SK-N-SH (cell line): ENCODE measurements around the gene ZGPAT. TPM values are rescaled to one million over a fixed set of nuclear protein-coding genes. Genes with fewer than 3 reads are reported as not detected.

ENCODE experiments used
- CTCF ChIA-PET: fragments of 300-600, 350-600 bp; formaldehyde crosslinking; extraction: SDS; loops from one replicate; lab custom pipeline; 2021; lab: Yijun Ruan, JAX
- POLR2A ChIA-PET: fragments of 350-600 bp; sonication (Branson Sonifier 250); formaldehyde crosslinking; extraction: SDS; loops from one replicate; lab custom pipeline; 2020; ENCODE audit warnings: antibody characterized with exemption, inconsistent platforms; lab: Yijun Ruan, JAX
- DNase-seq: peaks from one replicate; pipeline ENCODE4 v3.0.0; 2012
- H2AFZ ChIP-seq: fragments of 200-600 bp; sonication (generic); 2 replicates; pipeline ENCODE4 v1.8.1; 2016; ENCODE audit warnings: antibody characterized with exemption, mild to moderate bottlenecking, low read depth
- H3F3A ChIP-seq: fragments of 200-600 bp; sonication (generic); replicated peaks from 2 replicates; pipeline ENCODE3; 2016; ENCODE audit warnings: antibody characterized with exemption, mild to moderate bottlenecking; ENCODE audit not compliant: insufficient read depth
- H3K27ac ChIP-seq, 2 experiments: fragments of 200-500 bp in 1 of 2; fragments of 200-600 bp in 1 of 2; sonication (Bioruptor generic) in 1 of 2; sonication (generic), shearing (Covaris generic) in 1 of 2; 2 replicates each; pipeline versions ENCODE4 v1.5.1 to v1.6.1; 2014 to 2016; ENCODE audit warnings: low read depth in 2 of 2, inconsistent platforms in 1 of 2, low read length in 1 of 2, mild to moderate bottlenecking in 1 of 2, mixed read lengths in 1 of 2
- H3K27me3 ChIP-seq: fragments of 200-600 bp; sonication (generic), shearing (Covaris generic); 2 replicates; pipeline ENCODE4 v1.6.1; 2016; ENCODE audit warnings: mixed run types; ENCODE audit not compliant: insufficient read depth
- H3K36me3 ChIP-seq, 2 experiments: fragments of 200-500 bp in 1 of 2; fragments of 200-600 bp in 1 of 2; sonication (Bioruptor generic) in 1 of 2; sonication (generic) in 1 of 2; replicated peaks in 1 of 2; 2 replicates each; pipeline versions ENCODE3 to v1.5.1; 2014 to 2016; ENCODE audit warnings: low read length in 1 of 2, mild to moderate bottlenecking in 1 of 2; ENCODE audit not compliant: insufficient read depth in 2 of 2, control insufficient read depth in 1 of 2
- H3K4me1 ChIP-seq, 2 experiments: fragments of 200-500 bp in 1 of 2; fragments of 200-600 bp in 1 of 2; sonication (Bioruptor generic) in 1 of 2; sonication (generic), shearing (Covaris generic) in 1 of 2; 2 replicates each; pipeline versions ENCODE4 v1.5.1 to v1.6.1; 2014 to 2016; ENCODE audit warnings: low read depth in 1 of 2, low read length in 1 of 2, mixed run types in 1 of 2; ENCODE audit not compliant: insufficient read depth in 2 of 2, control insufficient read depth in 1 of 2
- H3K4me2 ChIP-seq: fragments of 200-600 bp; sonication (generic), shearing (Covaris generic); 2 replicates; pipeline ENCODE4 v1.6.1; 2017; ENCODE audit warnings: mixed run types
- H3K4me3 ChIP-seq, 2 experiments: fragments of 200-500 bp in 1 of 2; fragments of 200-600 bp in 1 of 2; sonication (Bioruptor generic) in 1 of 2; sonication (generic), shearing (Covaris generic) in 1 of 2; 2 replicates each; pipeline versions ENCODE4 v1.5.1 to v1.8.1; 2014 to 2016; ENCODE audit warnings: low read depth in 2 of 2, inconsistent platforms in 1 of 2, low read length in 1 of 2, mild to moderate bottlenecking in 1 of 2, mixed read lengths in 1 of 2, moderate library complexity in 1 of 2
- H3K79me2 ChIP-seq: fragments of 200-600 bp; sonication (generic); 2 replicates; pipeline ENCODE4 v1.8.1; 2017; ENCODE audit warnings: mild to moderate bottlenecking; ENCODE audit not compliant: insufficient read depth
- H3K9ac ChIP-seq: fragments of 200-600 bp; sonication (generic); 2 replicates; pipeline ENCODE4 v1.6.1; 2017; ENCODE audit warnings: mixed run types
- H3K9me2 ChIP-seq: fragments of 200-600 bp; sonication (generic); 2 replicates; pipeline ENCODE4 v1.6.1; 2017; ENCODE audit warnings: mixed run types
- H3K9me3 ChIP-seq: fragments of 200-600 bp; sonication (generic); 2 replicates; pipeline ENCODE4 v1.6.1; 2017; ENCODE audit warnings: mixed run types, mild to moderate bottlenecking, moderate library complexity
- H4K20me1 ChIP-seq: fragments of 200-600 bp; sonication (generic); 2 replicates; pipeline ENCODE4 v1.6.1; 2017; ENCODE audit warnings: mild to moderate bottlenecking, mixed run types; ENCODE audit not compliant: insufficient read depth
- CHD2 ChIP-seq: fragments of 150-350 bp; IDR thresholded peaks from 2 replicates; pipeline ENCODE4 v1.6.1; 2018; ENCODE audit warnings: low read length; ENCODE audit not compliant: partially characterized antibody
- ELF1 ChIP-seq: IDR thresholded peaks from 2 replicates; pipeline ENCODE4 v1.4.0; 2012
- EP300 ChIP-seq, 2 experiments: IDR thresholded peaks; 2 replicates each; pipeline versions ENCODE4 v1.4.0 to v1.6.1; 2012; ENCODE audit warnings: borderline replicate concordance in 1 of 2, low read depth in 1 of 2, low read length in 1 of 2
- FOSL2 ChIP-seq: IDR thresholded peaks from 2 replicates; pipeline ENCODE4 v1.4.0; 2012; ENCODE audit warnings: low read depth, mild to moderate bottlenecking, moderate library complexity, borderline replicate concordance
- FOXM1 ChIP-seq: IDR thresholded peaks from 2 replicates; pipeline ENCODE4 v1.4.0; 2012; ENCODE audit warnings: low read depth, mild to moderate bottlenecking
- GABPA ChIP-seq: IDR thresholded peaks from 2 replicates; pipeline ENCODE4 v1.4.0; 2012; ENCODE audit warnings: low read depth, mild to moderate bottlenecking
- GATA2 ChIP-seq: sonication (generic); formaldehyde crosslinking; IDR thresholded peaks from 2 replicates; pipeline ENCODE4 v1.5.0; 2020; ENCODE audit warnings: mild to moderate bottlenecking, missing genetic modification reagents
- IRF3 ChIP-seq: fragments of 150-350 bp; IDR thresholded peaks from 2 replicates; pipeline ENCODE4 v1.6.1; 2016; ENCODE audit warnings: mild to moderate bottlenecking, low read depth, low read length
- JUND ChIP-seq: IDR thresholded peaks from 2 replicates; pipeline ENCODE4 v1.4.0; 2012
- MAX ChIP-seq: IDR thresholded peaks from 2 replicates; pipeline ENCODE4 v1.4.0; 2012; ENCODE audit warnings: low read depth
- MEF2A ChIP-seq: IDR thresholded peaks from 2 replicates; pipeline ENCODE4 v1.4.0; 2012; ENCODE audit warnings: low read depth, borderline replicate concordance
- NRF1 ChIP-seq: IDR thresholded peaks from 2 replicates; pipeline ENCODE4 v1.6.1; 2012; ENCODE audit warnings: low read depth, mild to moderate bottlenecking, low read length
- POLR2AphosphoS5 ChIP-seq: IDR thresholded peaks from 2 replicates; pipeline ENCODE4 v1.6.1; 2012; ENCODE audit warnings: low read depth, low read length
- RAD21 ChIP-seq: IDR thresholded peaks from 2 replicates; pipeline ENCODE4 v1.6.1; 2012; ENCODE audit warnings: mild to moderate bottlenecking, low read length
- RCOR1 ChIP-seq: fragments of 150-350 bp; IDR thresholded peaks from 2 replicates; pipeline ENCODE4 v1.6.1; 2017; ENCODE audit warnings: antibody characterized with exemption, low read length
- RFX5 ChIP-seq: IDR thresholded peaks from 2 replicates; pipeline ENCODE4 v1.6.1; 2012; ENCODE audit warnings: mild to moderate bottlenecking, improper control_type of control experiment, low read length
- RXRA ChIP-seq: IDR thresholded peaks from 2 replicates; pipeline ENCODE4 v1.4.0; 2012; ENCODE audit warnings: low read depth, mild to moderate bottlenecking, borderline replicate concordance
- SMC3 ChIP-seq: IDR thresholded peaks from 2 replicates; pipeline ENCODE4 v1.6.1; 2012; ENCODE audit warnings: low read depth, low read length, improper control_type of control experiment
- TEAD4 ChIP-seq: IDR thresholded peaks from 2 replicates; pipeline ENCODE4 v1.4.0; 2012; ENCODE audit warnings: mild to moderate bottlenecking, borderline replicate concordance; ENCODE audit not compliant: insufficient read depth
- USF2 ChIP-seq: fragments of 150-350 bp; IDR thresholded peaks from 2 replicates; pipeline ENCODE4 v1.6.1; 2017; ENCODE audit warnings: antibody characterized with exemption, low read length, low read depth, borderline replicate concordance
- ZBTB33 ChIP-seq: IDR thresholded peaks from 2 replicates; pipeline ENCODE4 v1.4.0; 2012; ENCODE audit warnings: low read depth, borderline replicate concordance
- WGBS: methylation state at CpG from one replicate; pipeline ENCODE4 v1.1.6; 2017; ENCODE audit warnings: low lambda C conversion rate; 5-methylcytosine and 5-hydroxymethylcytosine counted together
- polyA plus RNA-seq, 3 experiments: library from polyadenylated mRNA; depleted of rRNA; stranded (reverse); fragments of >200 nt; gene quantifications; 2 replicates each; pipeline ENCODE4 v1.2.3, GENCODE V29; 2012

The ZGPAT gene
- polyA plus RNA-seq, 1 of the 3 experiments (the other 2 are of a cell fraction), result 33.7 TPM

- H3K9ac ChIP-seq, result no peak overlapping the region
- H3K27me3 ChIP-seq, result no peaks in the 10 kb centered on the region
- H3K4me1 ChIP-seq, result peaks cover 0 to 16% of the 10 kb centered on the region in 2 experiments; a peak in 3 of 4 replicates
- WGBS, result 90% methylated on average over 38 of the region's 38 CpGs
- ChIA-PET CTCF (no interaction called here), POLR2A (no interaction called here)
- H3K4me3 ChIP-seq, result no peak overlapping the region
- H3K9me3 ChIP-seq, result no peaks in the 10 kb centered on the region
- H3F3A ChIP-seq, result peaks cover 12% of the 10 kb centered on the region
- H4K20me1 ChIP-seq, result no peaks in the 10 kb centered on the region
- DNase-seq, result no peak
- H3K79me2 ChIP-seq, result no peaks in the 10 kb centered on the region
- H3K9me2 ChIP-seq, result no peaks in the 10 kb centered on the region
- no peak overlapping the region for H3K27ac ChIP-seq
- no peak overlapping the region for H2AFZ ChIP-seq
- no peak overlapping the region for H3K4me2 ChIP-seq
- H3K36me3 ChIP-seq, result peaks cover 6 to 8% of the 10 kb centered on the region in 2 experiments
- no peak for TF ChIP-seq TEAD4
- no peak for TF ChIP-seq IRF3
- no peak for TF ChIP-seq CHD2
- TF ChIP-seq JUND, result no peak
- no peak for TF ChIP-seq GATA2 (CRISPR knock-in tag)
- no peak for TF ChIP-seq RFX5
- TF ChIP-seq RAD21, result no peak
- TF ChIP-seq FOSL2, result no peak
- TF ChIP-seq POLR2AphosphoS5, result no peak
- TF ChIP-seq FOXM1, result no peak
- no peak for TF ChIP-seq RCOR1
- TF ChIP-seq EP300 (IDR thresholded peaks at IDR 0.05; ENCODE audit: borderline replicate concordance in 1 of 2, low read depth in 1 of 2, low read length in 1 of 2), result no peak
- no peak for TF ChIP-seq RXRA
- no peak for TF ChIP-seq USF2
- TF ChIP-seq, all 33 proteins: peak for 0
These were observed 29.0 kb upstream of the ZGPAT start for GRCh38 chr20:63678667-63679465.

- WGBS, result 93% methylated on average over 11 of the region's 19 CpGs
- TF ChIP-seq GATA2 (CRISPR knock-in tag) (no peak), RAD21 (no peak), ZBTB33 (no peak), GABPA (no peak), ELF1 (no peak), CHD2 (no peak), RCOR1 (no peak), RFX5 (no peak), EP300 (IDR thresholded peaks at IDR 0.05; ENCODE audit: borderline replicate concordance in 1 of 2, low read depth in 1 of 2, low read length in 1 of 2) (no peak), MEF2A (no peak), FOXM1 (no peak), NRF1 (no peak), SMC3 (no peak), MAX (no peak)
- no peak overlapping the region for H3K4me2 ChIP-seq
- H3K9me3 ChIP-seq, result no peaks in the 10 kb centered on the region
- no peaks in the 10 kb centered on the region for H3K27me3 ChIP-seq
- H3K4me1 ChIP-seq, result peaks cover 0 to 16% of the 10 kb centered on the region in 2 experiments; a peak in 3 of 4 replicates
- no peak overlapping the region for H3K9ac ChIP-seq
- CTCF ChIA-PET, result no interaction called here
- no peaks in the 10 kb centered on the region for H3K79me2 ChIP-seq
- H4K20me1 ChIP-seq, result no peaks in the 10 kb centered on the region
- no peak for DNase-seq
- H2AFZ ChIP-seq, result no peak overlapping the region
- no peak overlapping the region for H3K27ac ChIP-seq
- peaks cover 12% of the 10 kb centered on the region for H3F3A ChIP-seq
- H3K4me3 ChIP-seq, result no peak overlapping the region
- POLR2A ChIA-PET, result no interaction called here
- peaks cover 5 to 6% of the 10 kb centered on the region in 2 experiments for H3K36me3 ChIP-seq
- H3K9me2 ChIP-seq, result no peaks in the 10 kb centered on the region
These were observed 28.0 kb upstream of the ZGPAT start for GRCh38 chr20:63679799-63680305.
